HT1080 (cell line): ENCODE results near the gene ZNF609. TPM values are rescaled to one million over a fixed set of nuclear protein-coding genes. Genes with fewer than 3 reads are reported as not detected.
"Not testable (repeated sequence)": the region's sequence is repeated elsewhere in the genome, so short reads cannot be mapped to it uniquely, and the experiment has no call there.

Experiments
- DNase-seq: peaks from one replicate; pipeline ENCODE4 v3.0.0-alpha.2; 2015; ENCODE audit warnings: low read depth
- total RNA-seq: library from RNA; depleted of rRNA; stranded (reverse); fragments of >200 nt; shearing (Covaris generic); gene quantifications from 2 replicates; pipeline ENCODE4 v1.2.3, GENCODE V29; 2014

ZNF609 gene
- total RNA-seq, 1 experiment from 2014 or later: 18.1 TPM

GRCh38 chr15:64618540-64618939 is 158.2 kb downstream of the ZNF609 start:
- DNase-seq: no peak

DNA sequence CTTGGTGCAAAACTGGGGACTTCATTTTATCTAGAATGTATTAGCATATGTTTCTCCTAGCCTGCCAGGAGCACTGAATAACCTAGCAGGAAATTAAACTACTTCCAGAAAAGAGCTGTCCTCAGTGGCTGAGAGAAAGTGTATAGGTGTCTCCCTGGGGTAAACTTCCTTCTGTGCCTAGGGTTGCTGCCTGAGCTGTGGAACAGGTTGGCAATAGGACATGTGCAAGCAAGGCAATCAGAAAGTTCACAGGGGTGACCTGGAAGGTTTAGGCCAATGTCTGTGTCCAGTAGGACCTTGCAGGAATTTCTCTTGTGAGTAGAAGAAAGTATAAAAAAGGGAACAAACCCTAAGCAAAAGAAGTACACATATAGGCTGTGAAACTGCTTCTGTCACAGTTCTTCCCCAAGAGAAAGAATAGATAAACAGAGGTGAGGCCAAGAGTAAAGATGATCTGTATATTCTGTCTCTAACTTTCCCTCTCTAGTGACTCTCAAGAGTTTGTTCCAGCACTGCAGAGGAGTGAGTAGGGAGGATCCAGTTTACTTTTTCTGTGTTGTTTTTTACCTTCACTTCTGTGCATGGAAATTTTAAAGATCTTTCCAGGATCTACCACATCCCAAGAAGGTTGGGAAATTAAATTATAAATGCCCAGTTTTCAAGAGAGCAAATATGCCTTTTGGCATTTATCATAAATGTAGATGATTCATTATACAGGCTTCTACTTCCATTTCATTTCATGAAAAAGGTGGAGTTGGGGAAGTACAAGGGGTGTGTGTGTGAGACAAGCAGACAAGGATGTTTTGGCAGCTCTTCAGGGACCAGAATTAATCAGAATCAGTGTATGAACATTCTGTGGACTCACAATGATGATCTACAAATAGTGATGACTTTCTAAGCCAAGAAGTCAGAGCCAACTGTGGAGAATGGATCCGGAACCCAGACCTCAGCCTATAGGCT is 159.8 kb downstream of the ZNF609 start:
- peak; percentile 41 for DNase-seq

DNA sequence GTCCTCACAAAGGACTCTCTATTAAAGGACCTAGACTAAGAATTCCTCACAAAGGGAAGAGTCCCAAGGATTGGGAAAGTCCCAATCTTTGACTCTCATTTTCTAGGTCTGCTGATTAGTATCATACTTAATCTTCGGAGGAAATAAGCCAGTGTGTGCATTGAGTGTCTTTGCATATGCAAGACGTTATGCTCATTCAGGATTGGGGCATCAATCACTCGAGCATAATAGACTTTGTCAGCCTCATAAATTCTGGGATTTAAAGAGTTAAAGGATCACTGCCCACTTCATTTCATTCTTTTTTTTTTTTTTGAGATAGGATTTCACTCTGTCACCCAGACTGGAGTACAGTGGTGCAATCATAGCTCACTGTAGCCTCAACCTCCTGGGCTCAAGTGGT is 160.7 kb downstream of the ZNF609 start:
- no peak for DNase-seq

DNA sequence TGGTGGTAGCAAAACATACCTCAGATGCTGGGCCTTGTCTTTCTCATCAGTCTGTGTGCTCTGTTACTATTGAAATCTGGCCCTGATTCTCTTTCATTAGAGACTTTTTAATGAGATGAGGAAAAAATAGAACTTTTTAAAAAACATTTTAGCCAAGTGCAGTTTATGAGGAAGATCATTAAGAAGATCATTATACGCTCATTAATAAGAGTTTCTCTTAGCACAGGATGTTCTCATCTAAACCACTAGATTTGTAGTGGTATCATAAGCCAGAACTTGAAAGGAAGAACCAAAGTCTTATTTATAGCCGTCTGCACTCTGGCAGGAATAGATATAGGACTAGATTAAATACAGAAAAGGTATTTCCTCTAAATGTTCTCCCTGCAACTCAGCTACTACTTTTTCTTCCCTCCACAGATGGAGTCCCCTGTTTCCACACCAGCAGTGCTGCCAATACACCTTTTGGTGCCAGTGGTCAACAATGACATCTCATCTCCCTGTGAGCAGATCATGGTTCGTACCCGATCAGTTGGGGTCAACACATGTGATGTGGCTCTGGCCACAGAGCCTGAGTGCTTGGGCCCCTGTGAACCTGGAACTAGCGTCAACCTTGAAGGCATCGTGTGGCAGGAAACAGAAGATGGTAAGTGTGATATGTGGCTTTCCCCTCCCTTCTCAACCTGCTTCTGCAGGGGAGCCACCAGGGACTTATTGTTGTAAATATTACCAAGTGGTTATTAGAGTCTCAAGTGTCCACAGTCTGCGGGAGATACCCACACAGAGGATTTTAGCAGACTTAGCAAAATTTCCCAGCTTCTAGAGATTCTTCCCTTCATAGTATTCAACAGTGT is 162.3 kb downstream of the ZNF609 start:
- no peak for DNase-seq

GRCh38 chr15:64623347-64623996 is 163.1 kb downstream of the ZNF609 start:
- DNase-seq: no peak

GRCh38 chr15:64624242-64624641 is 163.9 kb downstream of the ZNF609 start:
- no peak for DNase-seq

GRCh38 chr15:64629063-64629462 is 168.7 kb downstream of the ZNF609 start:
- no peak for DNase-seq

- DNase-seq: no peak
Measured at GRCh38 chr15:64630396-64631107, 170.2 kb downstream of the ZNF609 start.

DNA sequence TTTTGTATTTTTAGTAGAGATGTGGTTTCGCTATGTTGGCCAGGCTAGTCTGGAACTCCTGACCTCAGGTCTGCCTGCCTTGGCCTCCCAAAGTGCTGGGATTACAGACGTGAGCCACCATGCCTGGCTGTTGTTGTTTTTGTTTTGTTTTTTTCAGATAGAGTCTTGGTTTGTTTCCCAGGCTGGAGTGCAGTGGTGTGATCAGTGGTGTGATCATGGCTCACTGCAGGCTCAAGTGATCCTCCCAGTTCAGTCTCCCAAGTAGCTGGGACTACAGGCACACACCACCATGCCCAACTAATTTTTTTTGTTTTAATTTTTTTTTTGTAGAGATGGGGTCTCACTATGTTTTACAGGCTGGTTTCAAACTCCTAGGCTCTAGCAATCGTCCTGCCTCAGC is 172.3 kb downstream of the ZNF609 start:
- not testable (repeated sequence) for DNase-seq

DNA sequence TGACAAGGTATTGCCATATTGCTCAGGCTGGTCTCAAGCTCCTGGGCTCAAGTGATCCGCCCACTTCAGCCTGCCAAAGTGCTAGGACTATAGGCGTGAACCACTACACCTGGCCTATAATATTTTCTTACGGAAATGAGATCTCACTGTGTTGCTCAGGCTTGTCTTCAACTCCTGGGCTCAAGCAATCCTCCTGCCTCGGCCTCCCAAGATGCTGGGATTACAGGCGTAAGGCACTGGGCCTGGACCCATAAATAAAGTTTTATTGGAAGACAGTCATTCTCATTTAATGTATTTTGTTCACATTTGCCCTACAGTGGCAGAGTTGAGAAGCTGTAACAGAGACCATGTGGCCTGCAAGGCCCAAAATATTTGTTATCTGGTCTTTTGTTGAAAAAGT is 173.0 kb downstream of the ZNF609 start:
- no peak for DNase-seq

GRCh38 chr15:64634027-64634426 is 173.6 kb downstream of the ZNF609 start:
- DNase-seq: peak; percentile 5

GRCh38 chr15:64634576-64635498 is 174.5 kb downstream of the ZNF609 start:
- DNase-seq: peak; percentile 44

GRCh38 chr15:64635499-64636495 is 175.4 kb downstream of the ZNF609 start:
- no peak for DNase-seq

GRCh38 chr15:64636556-64636955 is 176.2 kb downstream of the ZNF609 start:
- no peak for DNase-seq

DNA sequence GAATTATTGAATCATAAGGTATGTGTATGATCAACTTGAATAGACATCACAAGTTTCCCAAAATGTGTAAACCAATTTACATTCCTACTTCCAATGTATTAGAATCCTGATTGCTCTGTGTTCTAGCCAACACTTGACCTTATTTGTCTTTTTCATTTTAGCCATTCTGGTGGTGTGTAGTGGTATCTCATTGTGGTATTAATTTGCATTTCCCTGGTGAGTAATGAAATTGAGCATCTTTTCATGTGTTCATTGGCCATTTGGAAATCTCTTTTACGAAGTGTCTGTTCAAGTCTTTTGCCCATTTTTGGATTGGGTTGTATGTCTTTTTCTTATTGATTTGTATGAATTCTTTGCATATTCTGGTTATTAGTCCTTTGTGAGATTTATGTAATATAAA is 177.0 kb downstream of the ZNF609 start:
- DNase-seq: no peak

GRCh38 chr15:64639744-64640143 is 179.4 kb downstream of the ZNF609 start:
- DNase-seq: not testable (repeated sequence)

DNA sequence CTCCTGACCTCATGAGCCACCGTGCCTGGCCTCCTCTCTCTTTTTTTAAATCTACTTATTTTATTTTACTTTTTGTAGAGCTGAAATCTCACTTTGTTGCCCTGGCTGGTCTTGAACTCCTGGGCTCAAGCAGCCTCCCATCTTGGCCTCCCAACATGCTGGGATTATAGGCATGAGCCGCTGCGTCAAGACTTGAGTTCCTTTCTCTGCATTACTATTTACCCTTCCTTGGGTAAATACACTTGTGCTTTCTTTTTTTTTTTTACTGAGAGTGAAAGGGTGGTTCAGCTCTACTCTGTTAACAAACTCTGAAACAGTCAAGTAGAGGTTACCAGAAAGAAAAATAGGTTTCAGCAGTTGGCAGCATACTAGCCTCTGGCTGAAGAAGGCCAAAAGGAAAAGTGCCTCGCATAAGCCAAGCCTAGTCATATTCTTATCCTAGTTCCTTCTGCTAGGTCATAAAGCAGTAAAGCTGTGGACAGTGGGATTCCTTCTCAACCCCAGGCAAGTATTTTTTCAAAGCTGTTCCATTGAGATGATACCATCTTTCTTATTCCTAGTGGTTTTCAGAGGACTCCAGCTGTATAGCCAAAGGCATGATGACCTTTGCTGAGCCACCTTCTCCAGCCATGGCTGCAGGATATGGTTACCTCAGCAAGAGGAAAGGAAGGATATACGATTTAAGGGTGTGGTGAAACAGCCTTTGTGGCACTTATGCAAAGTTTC is 179.9 kb downstream of the ZNF609 start:
- DNase-seq: no peak

GRCh38 chr15:64642875-64643274 is 182.5 kb downstream of the ZNF609 start:
- no peak for DNase-seq
